Measurements from ENCODE around the gene SLC7A8. TPM values are rescaled to one million over a fixed set of nuclear protein-coding genes. Genes with fewer than 3 reads are reported as not detected.

Gene SLC7A8
- total RNA-seq, 6 donors from 2014 or later = 30.4 to 58.2 (median 42.0) TPM

- Histone ChIP-seq H3K9me3 (no peaks in the 10 kb centered on the region), H3K36me3 (no peaks in the 10 kb centered on the region), H3K4me1 (peaks cover 8 to 46% (median 31%) of the 10 kb centered on the region in 4 donors), H3K27me3 (no peaks in the 10 kb centered on the region), H3K27ac (no peak overlapping the region), H3K4me3 (no peak overlapping the region)
- WGBS, 2 donors = 60 to 63% methylated on average over 8 of the region's 8 CpGs
- ATAC-seq (ENCODE audit: low FRiP score in 2 of 2) (no peak), DNase-seq (no peak)
- TF ChIP-seq EP300 (IDR thresholded peaks at IDR 0.05) (no peak), CTCF (IDR thresholded peaks at IDR 0.05) (no peak), POLR2AphosphoS5 (IDR thresholded peaks at IDR 0.05) (no peak), POLR2A (IDR thresholded peaks at IDR 0.05) (no peak)
These were observed 12.1 kb downstream of the SLC7A8 start for GRCh38 chr14:23171222-23171975.

- no peaks in the 10 kb centered on the region for H3K36me3 ChIP-seq
- H3K9me3 ChIP-seq = no peaks in the 10 kb centered on the region
- peaks cover 8 to 45% (median 30%) of the 10 kb centered on the region in 4 donors for H3K4me1 ChIP-seq
- TF ChIP-seq EP300 (IDR thresholded peaks at IDR 0.05) = no peak
- TF ChIP-seq POLR2AphosphoS5 (IDR thresholded peaks at IDR 0.05) = no peak
- no peak for TF ChIP-seq CTCF (IDR thresholded peaks at IDR 0.05)
- 95 to 97% methylated on average over 6 of the region's 6 CpGs for WGBS, 2 donors
- DNase-seq (no peak), ATAC-seq (ENCODE audit: low FRiP score in 2 of 2) (no peak)
- no peak overlapping the region for H3K4me3 ChIP-seq
- no peak overlapping the region for H3K27ac ChIP-seq
- no peaks in the 10 kb centered on the region for H3K27me3 ChIP-seq
These were observed 13.8 kb downstream of the SLC7A8 start for GRCh38 chr14:23169622-23170021.

GRCh38 chr14:23168246-23168645 lies 15.2 kb downstream of the SLC7A8 start:
- no peak overlapping the region for H3K4me3 ChIP-seq
- peak overlapping the region in 2 of 4 donors; percentile 8 to 21 for H3K27ac ChIP-seq
- no peaks in the 10 kb centered on the region for H3K36me3 ChIP-seq
- DNase-seq (no peak), ATAC-seq (ENCODE audit: low FRiP score in 2 of 2) (no peak)
- H3K9me3 ChIP-seq = no peaks in the 10 kb centered on the region
- H3K27me3 ChIP-seq = no peaks in the 10 kb centered on the region
- 56 to 74% methylated on average over 2 of the region's 2 CpGs for WGBS, 2 donors
- TF ChIP-seq EP300 (IDR thresholded peaks at IDR 0.05) = no peak
- TF ChIP-seq POLR2A (IDR thresholded peaks at IDR 0.05) = no peak
- TF ChIP-seq CTCF (IDR thresholded peaks at IDR 0.05) = no peak
- TF ChIP-seq POLR2AphosphoS5 (IDR thresholded peaks at IDR 0.05) = no peak
- peaks cover 0 to 39% (median 26%) of the 10 kb centered on the region in 4 donors for H3K4me1 ChIP-seq

GRCh38 chr14:23167116-23167847 lies 16.2 kb downstream of the SLC7A8 start:
- H3K4me3 ChIP-seq = no peak overlapping the region
- ATAC-seq (ENCODE audit: low FRiP score in 2 of 2) (peak; percentile 32 to 69), DNase-seq (peak in 1 of 2 donors; percentile 42)
- WGBS, 2 donors = 68 to 74% methylated on average over 9 of the region's 9 CpGs
- peak overlapping the region; percentile 18 to 74 (median 48) for H3K27ac ChIP-seq
- H3K36me3 ChIP-seq = no peaks in the 10 kb centered on the region
- H3K4me1 ChIP-seq = peaks cover 0 to 37% (median 28%) of the 10 kb centered on the region in 4 donors
- H3K27me3 ChIP-seq = no peaks in the 10 kb centered on the region
- no peaks in the 10 kb centered on the region for H3K9me3 ChIP-seq
- TF ChIP-seq POLR2AphosphoS5 (IDR thresholded peaks at IDR 0.05) (no peak), POLR2A (IDR thresholded peaks at IDR 0.05) (no peak), EP300 (IDR thresholded peaks at IDR 0.05) (peak in 1 of 4 donors; percentile 16), CTCF (IDR thresholded peaks at IDR 0.05) (no peak)
